Testis (tissue), 3 donors: ENCODE data around the gene DACH1. TPM values are rescaled to one million over a fixed set of nuclear protein-coding genes. Genes with fewer than 3 reads are reported as not detected.

Experiments used
- DNase-seq: peaks from one replicate; pipeline ENCODE4 v3.0.0-alpha.2; 2019
- H3K27ac ChIP-seq, 2 donors: fragments of 200-600 bp; sonication (generic); one replicate each; pipeline ENCODE4 v1.5.1; 2019
- H3K27me3 ChIP-seq: fragments of 200-600 bp; sonication (generic); one replicate; pipeline ENCODE4 v1.5.1; 2019
- H3K36me3 ChIP-seq: fragments of 200-600 bp; sonication (generic); one replicate; pipeline ENCODE4 v1.5.1; 2017; ENCODE audit warnings: low read depth; ENCODE audit errors: missing control alignments
- H3K4me1 ChIP-seq: fragments of 200-600 bp; sonication (generic); one replicate; pipeline ENCODE4 v1.5.1; 2019
- H3K4me3 ChIP-seq, 2 donors: fragments of 200-600 bp; sonication (generic); one replicate each; pipeline ENCODE4 v1.5.1; 2017 to 2019
- H3K9me3 ChIP-seq: fragments of 200-600 bp; sonication (generic); one replicate; pipeline ENCODE4 v1.5.1; 2017
- POLR2A ChIP-seq: fragments of 450-650 bp; IDR thresholded peaks from one replicate; pipeline ENCODE4 v1.6.1; 2017; ENCODE audit warnings: antibody characterized with exemption, mild to moderate bottlenecking, moderate library complexity
- WGBS, 2 donors: methylation state at CpG; one replicate each; pipeline ENCODE4 v1.1.5; 2018; 5-methylcytosine and 5-hydroxymethylcytosine counted together
- intact Hi-C: fragments of 100-400 bp; cut with DNase I; formaldehyde crosslinking; loops from one replicate; pipeline ENCODE4 v1.15.1; 2023; ENCODE audit warnings: low total_unique reads
- polyA plus RNA-seq: library from polyadenylated mRNA; stranded (reverse); fragments of 350-450 nt; fragmentation: Illumina TruSeq; extraction: RNeasy Lipid Tissue Mini Kit (QIAGEN cat#74804); gene quantifications from one replicate; pipeline ENCODE4 v1.2.3, GENCODE V29; 2014; ENCODE audit warnings: low read depth, low replicate concordance; ENCODE audit not compliant: insufficient read depth
- total RNA-seq, 2 donors: library from RNA; depleted of rRNA; stranded (reverse); fragments of >200 nt; gene quantifications; one replicate each; pipeline ENCODE4 v1.2.3, GENCODE V29; 2016
- TF ChIP-seq, protein P1 (sequence below), 3 experiments: fragments of 450-650 bp in 2 of 3; fragments of 200-600 bp in 1 of 3; sonication (generic) in 1 of 3; IDR thresholded peaks; one replicate each; pipeline ENCODE4 v1.5.1; 2016 to 2019; ENCODE audit warnings: antibody characterized with exemption in 3 of 3, mild to moderate bottlenecking in 2 of 3, moderate library complexity in 1 of 3

The DACH1 gene
- total and polyA plus RNA-seq, 3 donors from 2014 or later: 4.7 to 11.1 (median 5.4) TPM

DNA sequence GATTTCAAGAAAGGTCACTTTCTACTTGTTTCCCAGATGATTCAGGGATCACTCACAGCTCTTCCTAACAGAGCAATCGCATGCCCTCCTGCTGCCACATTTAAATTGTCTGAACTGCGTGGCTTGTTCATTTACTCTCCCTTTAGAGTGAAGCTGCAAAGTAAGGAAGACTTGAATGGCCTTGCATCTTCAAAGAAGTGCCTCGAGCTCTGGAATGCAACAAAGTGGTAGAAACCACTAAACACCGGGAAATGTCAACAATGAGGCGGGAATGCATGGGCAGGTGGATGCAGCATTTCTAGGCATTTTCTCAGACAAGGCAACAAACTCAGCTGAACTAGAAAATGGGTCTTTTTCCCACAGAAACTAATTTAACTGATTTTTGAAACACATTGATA lies 10.3 kb upstream of the DACH1 start:
- WGBS, 2 donors: 69 to 80% methylated on average over 5 of the region's 5 CpGs
- TF ChIP-seq, protein P1, sequence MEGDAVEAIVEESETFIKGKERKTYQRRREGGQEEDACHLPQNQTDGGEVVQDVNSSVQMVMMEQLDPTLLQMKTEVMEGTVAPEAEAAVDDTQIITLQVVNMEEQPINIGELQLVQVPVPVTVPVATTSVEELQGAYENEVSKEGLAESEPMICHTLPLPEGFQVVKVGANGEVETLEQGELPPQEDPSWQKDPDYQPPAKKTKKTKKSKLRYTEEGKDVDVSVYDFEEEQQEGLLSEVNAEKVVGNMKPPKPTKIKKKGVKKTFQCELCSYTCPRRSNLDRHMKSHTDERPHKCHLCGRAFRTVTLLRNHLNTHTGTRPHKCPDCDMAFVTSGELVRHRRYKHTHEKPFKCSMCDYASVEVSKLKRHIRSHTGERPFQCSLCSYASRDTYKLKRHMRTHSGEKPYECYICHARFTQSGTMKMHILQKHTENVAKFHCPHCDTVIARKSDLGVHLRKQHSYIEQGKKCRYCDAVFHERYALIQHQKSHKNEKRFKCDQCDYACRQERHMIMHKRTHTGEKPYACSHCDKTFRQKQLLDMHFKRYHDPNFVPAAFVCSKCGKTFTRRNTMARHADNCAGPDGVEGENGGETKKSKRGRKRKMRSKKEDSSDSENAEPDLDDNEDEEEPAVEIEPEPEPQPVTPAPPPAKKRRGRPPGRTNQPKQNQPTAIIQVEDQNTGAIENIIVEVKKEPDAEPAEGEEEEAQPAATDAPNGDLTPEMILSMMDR (IDR thresholded peaks at IDR 0.05): no peak
- no peak for TF ChIP-seq POLR2A
- DNase-seq: no peak
- Histone ChIP-seq H3K36me3 (no peaks in the 10 kb centered on the region), H3K4me3 (no peak overlapping the region), H3K27ac (no peak overlapping the region), H3K9me3 (no peaks in the 10 kb centered on the region), H3K4me1 (no peaks in the 10 kb centered on the region), H3K27me3 (no peaks in the 10 kb centered on the region)
- intact Hi-C loops: no loop called here

DNA sequence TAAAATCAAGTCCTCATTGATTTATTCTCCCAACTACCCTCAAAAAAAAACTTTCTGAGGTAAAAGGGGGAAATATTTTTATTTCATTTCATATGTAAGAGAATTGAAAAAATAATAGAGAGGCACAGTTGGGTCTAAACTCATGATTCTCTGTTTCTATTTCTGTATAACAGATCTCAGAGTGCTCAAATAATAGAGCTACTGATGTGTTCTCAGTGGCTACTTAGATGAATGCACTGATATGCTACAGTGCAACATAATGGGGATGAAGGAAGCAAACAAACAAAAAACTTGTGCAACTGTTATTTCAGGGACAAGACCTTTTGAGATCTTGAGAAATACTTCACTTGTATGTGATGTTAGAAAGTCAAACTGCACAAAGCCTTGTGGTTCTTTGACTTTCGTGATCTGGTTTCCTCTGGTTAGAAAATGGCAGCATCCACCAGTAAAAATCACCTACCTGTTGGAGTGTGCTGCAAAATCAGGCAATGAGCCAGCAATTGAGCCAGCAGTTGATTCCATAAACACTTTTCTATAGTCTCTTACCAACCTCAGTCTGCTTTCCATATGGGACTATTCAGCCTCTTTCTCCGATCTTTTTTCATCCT lies 9.7 kb upstream of the DACH1 start:
- DNase-seq: no peak
- Histone ChIP-seq H3K4me1 (no peaks in the 10 kb centered on the region), H3K27ac (no peak overlapping the region), H3K36me3 (no peaks in the 10 kb centered on the region), H3K9me3 (no peaks in the 10 kb centered on the region), H3K4me3 (no peak overlapping the region), H3K27me3 (no peaks in the 10 kb centered on the region)
- intact Hi-C loops: no loop called here
- no peak for TF ChIP-seq POLR2A
- TF ChIP-seq, protein P1 (IDR thresholded peaks at IDR 0.05): no peak
- WGBS, 2 donors: 75 to 77% methylated on average over 2 of the region's 2 CpGs

DNA sequence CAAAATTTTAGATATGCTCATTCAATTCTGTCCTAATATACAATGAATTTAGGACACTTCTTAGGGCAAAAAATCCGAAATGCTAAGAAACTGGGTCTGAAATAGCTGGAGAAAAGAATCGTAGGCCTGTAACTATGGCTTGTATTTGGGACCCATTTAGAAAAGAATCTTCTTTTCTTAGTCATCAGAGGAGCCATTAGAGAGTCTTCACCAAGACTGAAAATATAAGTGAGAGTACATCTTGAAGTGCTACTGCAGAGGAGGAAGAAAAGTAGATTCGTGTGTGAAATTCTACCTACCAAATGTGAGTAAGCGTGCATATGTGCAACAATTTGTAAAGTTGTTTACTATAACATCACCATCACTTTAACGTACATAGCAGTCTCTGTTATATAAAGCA lies 8.8 kb upstream of the DACH1 start:
- H3K36me3 ChIP-seq: no peaks in the 10 kb centered on the region
- no peak overlapping the region for H3K4me3 ChIP-seq
- DNase-seq: no peak
- H3K9me3 ChIP-seq: no peaks in the 10 kb centered on the region
- no peaks in the 10 kb centered on the region for H3K27me3 ChIP-seq
- no peak for TF ChIP-seq POLR2A
- TF ChIP-seq, protein P1 (IDR thresholded peaks at IDR 0.05): no peak
- intact Hi-C loops: no loop called here
- no peaks in the 10 kb centered on the region for H3K4me1 ChIP-seq
- H3K27ac ChIP-seq: no peak overlapping the region
- WGBS, 2 donors: 90 to 92% methylated on average over 5 of the region's 5 CpGs

DNA sequence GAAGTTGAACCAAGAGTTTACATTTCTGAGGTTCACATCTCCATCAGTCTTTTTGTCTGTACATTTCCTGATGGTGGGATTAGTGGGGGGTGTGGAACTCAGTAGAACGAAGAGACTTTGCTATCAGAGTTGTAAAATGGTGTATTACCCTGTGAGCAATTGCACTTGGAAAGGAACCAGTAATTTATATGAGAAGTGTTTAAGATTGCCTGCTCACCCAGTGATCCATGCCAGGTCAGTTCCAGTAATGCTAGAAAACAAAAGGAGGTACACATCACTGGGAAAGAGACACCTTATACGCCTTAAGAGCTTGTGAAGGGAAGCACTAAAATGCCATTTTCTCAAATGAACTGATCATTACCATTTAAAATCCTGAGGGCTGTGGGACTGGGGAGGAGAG lies 7.5 kb upstream of the DACH1 start:
- intact Hi-C loops: no loop called here
- H3K27me3 ChIP-seq: no peaks in the 10 kb centered on the region
- no peak overlapping the region for H3K4me3 ChIP-seq
- H3K27ac ChIP-seq: no peak overlapping the region
- no peaks in the 10 kb centered on the region for H3K36me3 ChIP-seq
- no peaks in the 10 kb centered on the region for H3K4me1 ChIP-seq
- no peak for DNase-seq
- TF ChIP-seq POLR2A: no peak
- TF ChIP-seq, protein P1 (IDR thresholded peaks at IDR 0.05): no peak
- 93 to 95% methylated on average over 2 of the region's 2 CpGs for WGBS, 2 donors
- no peaks in the 10 kb centered on the region for H3K9me3 ChIP-seq
